Keratinocyte (primary cell): ENCODE data around the gene CCSER1.

Experiments
- EZH2 ChIP-seq: IDR thresholded peaks from one replicate; pipeline ENCODE4 v1.6.1; 2012; ENCODE audit warnings: inconsistent platforms, mild to moderate bottlenecking, low read length, moderate library complexity
- TF ChIP-seq, protein P1 (sequence below), 3 experiments: IDR thresholded peaks in 1 of 3; conservative IDR thresholded peaks in 1 of 3; optimal IDR thresholded peaks in 1 of 3; 2 replicates in 2 of 3; 3 replicates in 1 of 3; pipeline versions ENCODE3 to v1.5.1; 2011; ENCODE audit warnings: low read length in 3 of 3, mild to moderate bottlenecking in 3 of 3, moderate library complexity in 2 of 3, control low read depth in 1 of 3, inconsistent platforms in 1 of 3; ENCODE audit not compliant: insufficient read depth in 2 of 3; ENCODE audit errors: extremely low read depth in 1 of 3

DNA sequence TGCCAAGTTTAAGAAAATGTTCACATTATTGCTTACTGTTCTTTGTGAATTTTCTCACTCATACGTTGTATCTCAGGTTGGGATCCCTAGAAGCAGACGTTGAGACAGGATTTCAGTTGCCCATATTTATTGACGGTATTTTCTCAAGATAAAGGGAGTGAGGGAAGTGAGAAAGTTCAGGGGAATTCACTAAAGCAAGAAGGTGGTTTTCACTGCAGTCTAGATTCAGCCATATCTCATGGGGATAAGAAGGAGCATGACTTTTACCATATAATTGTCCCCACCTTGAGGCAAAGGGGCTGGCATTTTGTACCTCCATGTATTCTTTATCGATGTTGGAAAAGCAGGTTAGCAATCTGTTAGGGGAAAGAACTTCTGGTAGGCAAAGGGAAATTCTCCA, 543.0 kb downstream of the CCSER1 start:
- TF ChIP-seq, protein P1, sequence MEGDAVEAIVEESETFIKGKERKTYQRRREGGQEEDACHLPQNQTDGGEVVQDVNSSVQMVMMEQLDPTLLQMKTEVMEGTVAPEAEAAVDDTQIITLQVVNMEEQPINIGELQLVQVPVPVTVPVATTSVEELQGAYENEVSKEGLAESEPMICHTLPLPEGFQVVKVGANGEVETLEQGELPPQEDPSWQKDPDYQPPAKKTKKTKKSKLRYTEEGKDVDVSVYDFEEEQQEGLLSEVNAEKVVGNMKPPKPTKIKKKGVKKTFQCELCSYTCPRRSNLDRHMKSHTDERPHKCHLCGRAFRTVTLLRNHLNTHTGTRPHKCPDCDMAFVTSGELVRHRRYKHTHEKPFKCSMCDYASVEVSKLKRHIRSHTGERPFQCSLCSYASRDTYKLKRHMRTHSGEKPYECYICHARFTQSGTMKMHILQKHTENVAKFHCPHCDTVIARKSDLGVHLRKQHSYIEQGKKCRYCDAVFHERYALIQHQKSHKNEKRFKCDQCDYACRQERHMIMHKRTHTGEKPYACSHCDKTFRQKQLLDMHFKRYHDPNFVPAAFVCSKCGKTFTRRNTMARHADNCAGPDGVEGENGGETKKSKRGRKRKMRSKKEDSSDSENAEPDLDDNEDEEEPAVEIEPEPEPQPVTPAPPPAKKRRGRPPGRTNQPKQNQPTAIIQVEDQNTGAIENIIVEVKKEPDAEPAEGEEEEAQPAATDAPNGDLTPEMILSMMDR (optimal IDR thresholded peaks at IDR 0.05 in 1 of 3, IDR thresholded peaks at IDR 0.05 in 1 of 3, conservative IDR thresholded peaks at IDR 0.05 in 1 of 3; ENCODE audit: extremely low read depth in 1 of 3, insufficient read depth in 2 of 3, low read length in 3 of 3), result no peak
- TF ChIP-seq EZH2, result no peak
